IPS DF 6.9 (cell line): ENCODE results near the gene TNRC18.
A peak's percentile ranks its signal among the peaks of the same experiment; 100 is the strongest.

Experiments used
- DNase-seq: peaks from one replicate; pipeline ENCODE4 v3.0.0-alpha.2; 2013; ENCODE audit warnings: low read depth, low spot score
- H3K27ac ChIP-seq: one replicate; pipeline ENCODE4 v1.5.1; 2013; ENCODE audit warnings: low read length, control low read depth
- H3K27me3 ChIP-seq: 2 replicates; pipeline ENCODE4 v1.6.1; 2013; ENCODE audit warnings: mild to moderate bottlenecking, low read length; ENCODE audit not compliant: control insufficient read depth, insufficient read depth
- H3K36me3 ChIP-seq: 2 replicates; pipeline ENCODE4 v1.6.1; 2013; ENCODE audit warnings: low read length; ENCODE audit not compliant: control insufficient read depth, insufficient read depth
- H3K4me1 ChIP-seq: 2 replicates; pipeline ENCODE4 v1.6.1; 2013; ENCODE audit warnings: low read length; ENCODE audit not compliant: control insufficient read depth, insufficient read depth
- H3K4me3 ChIP-seq: 2 replicates; pipeline ENCODE4 v1.5.1; 2013; ENCODE audit warnings: mild to moderate bottlenecking, low read length
- H3K9me3 ChIP-seq: 2 replicates; pipeline ENCODE4 v1.6.1; 2013; ENCODE audit warnings: low read length, inconsistent platforms; ENCODE audit not compliant: control insufficient read depth, insufficient read depth
- WGBS: extraction: QIAGEN DNeasy Blood & Tissue Kit; methylation state at CpG from one replicate; pipeline ENCODE4 v1.1.7; 2013; ENCODE audit warnings: mixed read lengths, missing lambda C conversion rate; ENCODE audit not compliant: insufficient read length, insufficient coverage; 5-methylcytosine and 5-hydroxymethylcytosine counted together

TNRC18 gene

GRCh38 chr7:5388273-5388901 lies 35.2 kb downstream of the TNRC18 start:
- H3K27me3 ChIP-seq: no peaks in the 10 kb centered on the region
- DNase-seq: no peak
- H3K36me3 ChIP-seq: peaks cover 2% of the 10 kb centered on the region; the same call in 1 of the 2 replicates
- H3K4me1 ChIP-seq: no peaks in the 10 kb centered on the region
- H3K4me3 ChIP-seq: no peak overlapping the region
- no CpG with 5 or more reads among the region's 81 CpGs for WGBS
- H3K27ac ChIP-seq: no peak overlapping the region
- no peaks in the 10 kb centered on the region for H3K9me3 ChIP-seq

- H3K36me3 ChIP-seq: no peaks in the 10 kb centered on the region
- no CpG with 5 or more reads among the region's 45 CpGs for WGBS
- H3K9me3 ChIP-seq: no peaks in the 10 kb centered on the region
- no peaks in the 10 kb centered on the region for H3K27me3 ChIP-seq
- no peak for DNase-seq
- H3K4me3 ChIP-seq: no peak overlapping the region
- H3K4me1 ChIP-seq: no peaks in the 10 kb centered on the region
- no peak overlapping the region for H3K27ac ChIP-seq
Measured at GRCh38 chr7:5387711-5388245, 35.9 kb downstream of the TNRC18 start.

- H3K27me3 ChIP-seq: no peaks in the 10 kb centered on the region
- H3K36me3 ChIP-seq: no peaks in the 10 kb centered on the region; the same call in 1 of the 2 replicates
- no peaks in the 10 kb centered on the region for H3K9me3 ChIP-seq
- DNase-seq: no peak
- H3K27ac ChIP-seq: no peak overlapping the region
- no peak overlapping the region for H3K4me3 ChIP-seq
- no CpG with 5 or more reads among the region's 6 CpGs for WGBS
- no peaks in the 10 kb centered on the region; the same call in 1 of the 2 replicates for H3K4me1 ChIP-seq
Measured at GRCh38 chr7:5384618-5385017, 39.0 kb downstream of the TNRC18 start.

- no peaks in the 10 kb centered on the region for H3K27me3 ChIP-seq
- no CpG with 5 or more reads among the region's 16 CpGs for WGBS
- no peaks in the 10 kb centered on the region for H3K9me3 ChIP-seq
- H3K36me3 ChIP-seq: no peaks in the 10 kb centered on the region; the same call in 1 of the 2 replicates
- no peak for DNase-seq
- H3K27ac ChIP-seq: no peak overlapping the region
- no peaks in the 10 kb centered on the region; the same call in 1 of the 2 replicates for H3K4me1 ChIP-seq
- H3K4me3 ChIP-seq: no peak overlapping the region
Measured at GRCh38 chr7:5383314-5384098, 40.1 kb downstream of the TNRC18 start.

GRCh38 chr7:5382281-5382892 lies 41.2 kb downstream of the TNRC18 start:
- no peaks in the 10 kb centered on the region for H3K9me3 ChIP-seq
- no peak overlapping the region for H3K27ac ChIP-seq
- no peaks in the 10 kb centered on the region; the same call in 1 of the 2 replicates for H3K36me3 ChIP-seq
- no peaks in the 10 kb centered on the region; the same call in 1 of the 2 replicates for H3K4me1 ChIP-seq
- H3K27me3 ChIP-seq: no peaks in the 10 kb centered on the region
- WGBS: no CpG with 5 or more reads among the region's 20 CpGs
- peak; percentile 25 for DNase-seq
- H3K4me3 ChIP-seq: no peak overlapping the region; the same call in 1 of the 2 replicates

- Histone ChIP-seq H3K27ac (no peak overlapping the region), H3K27me3 (no peaks in the 10 kb centered on the region), H3K9me3 (no peaks in the 10 kb centered on the region), H3K4me3 (no peak overlapping the region), H3K4me1 (no peaks in the 10 kb centered on the region; the same call in 1 of the 2 replicates), H3K36me3 (no peaks in the 10 kb centered on the region; the same call in 1 of the 2 replicates)
- DNase-seq: no peak
- WGBS: no CpG with 5 or more reads among the region's 11 CpGs
Measured at GRCh38 chr7:5381071-5381772, 42.4 kb downstream of the TNRC18 start.

- no peak overlapping the region for H3K4me3 ChIP-seq
- H3K36me3 ChIP-seq: no peaks in the 10 kb centered on the region; the same call in 1 of the 2 replicates
- WGBS: no CpG with 5 or more reads among the region's 20 CpGs
- no peaks in the 10 kb centered on the region for H3K27me3 ChIP-seq
- no peak overlapping the region for H3K27ac ChIP-seq
- no peak for DNase-seq
- H3K9me3 ChIP-seq: no peaks in the 10 kb centered on the region
- H3K4me1 ChIP-seq: peaks cover 1% of the 10 kb centered on the region; the same call in 1 of the 2 replicates
Measured at GRCh38 chr7:5380350-5381070, 43.1 kb downstream of the TNRC18 start.

- Histone ChIP-seq H3K9me3 (no peaks in the 10 kb centered on the region), H3K27ac (no peak overlapping the region), H3K27me3 (no peaks in the 10 kb centered on the region), H3K4me1 (peaks cover 1% of the 10 kb centered on the region; the same call in 1 of the 2 replicates), H3K4me3 (no peak overlapping the region), H3K36me3 (no peaks in the 10 kb centered on the region; the same call in 1 of the 2 replicates)
- no peak for DNase-seq
- WGBS: no CpG with 5 or more reads among the region's 17 CpGs
Measured at GRCh38 chr7:5379546-5379945, 44.1 kb downstream of the TNRC18 start.

- no peak overlapping the region for H3K4me3 ChIP-seq
- WGBS: no CpG with 5 or more reads among the region's 16 CpGs
- H3K36me3 ChIP-seq: no peaks in the 10 kb centered on the region; the same call in 1 of the 2 replicates
- H3K4me1 ChIP-seq: peaks cover 1% of the 10 kb centered on the region; the same call in 1 of the 2 replicates
- DNase-seq: no peak
- no peak overlapping the region for H3K27ac ChIP-seq
- no peaks in the 10 kb centered on the region for H3K9me3 ChIP-seq
- H3K27me3 ChIP-seq: no peaks in the 10 kb centered on the region
Measured at GRCh38 chr7:5377816-5378215, 45.8 kb downstream of the TNRC18 start.
